ENCODE results near the gene ALDH1A1. TPM values are rescaled to one million over a fixed set of nuclear protein-coding genes. Genes with fewer than 3 reads are reported as not detected.

The ALDH1A1 gene
- total RNA-seq, 1 experiment from 2014 or later, result 1.9 TPM

DNA sequence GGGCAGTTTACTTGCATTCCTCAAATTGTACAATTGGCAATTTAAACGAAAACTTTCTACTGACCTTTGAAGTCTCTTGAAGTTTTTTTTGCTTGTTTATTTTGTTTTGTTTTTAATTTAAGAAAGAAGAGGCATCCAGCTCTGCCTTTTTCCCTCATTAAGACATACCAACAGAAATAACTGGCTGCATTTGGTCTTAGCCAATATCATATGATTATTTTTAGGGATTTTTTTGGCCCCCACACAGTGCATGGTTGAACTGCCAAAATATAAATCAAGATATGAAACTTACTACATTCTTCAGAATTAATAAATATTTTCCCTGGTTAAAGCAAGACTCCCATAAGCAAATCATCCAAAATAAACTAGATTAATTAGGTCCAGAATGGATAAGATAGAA, 79.4 kb downstream of the ALDH1A1 start (continued):
- TF ChIP-seq ZBTB21 (CRISPR knock-in tag; IDR thresholded peaks at IDR 0.05; ENCODE audit: borderline replicate concordance) (no peak), ETV6 (CRISPR knock-in tag; IDR thresholded peaks at IDR 0.05) (no peak), SMAD3 (CRISPR knock-in tag; IDR thresholded peaks at IDR 0.05; ENCODE audit: borderline replicate concordance) (no peak), JUN (CRISPR knock-in tag; IDR thresholded peaks at IDR 0.05) (no peak), ZNF671 (CRISPR knock-in tag; IDR thresholded peaks at IDR 0.05) (no peak), ZNF396 (CRISPR knock-in tag; IDR thresholded peaks at IDR 0.05; ENCODE audit: borderline replicate concordance) (no peak), NFYB (CRISPR knock-in tag; conservative IDR thresholded peaks at IDR 0.05; ENCODE audit: low read depth) (no peak)
- TF ChIP-seq, protein P1, sequence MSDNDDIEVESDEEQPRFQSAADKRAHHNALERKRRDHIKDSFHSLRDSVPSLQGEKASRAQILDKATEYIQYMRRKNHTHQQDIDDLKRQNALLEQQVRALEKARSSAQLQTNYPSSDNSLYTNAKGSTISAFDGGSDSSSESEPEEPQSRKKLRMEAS (CRISPR knock-in tag; IDR thresholded peaks at IDR 0.05), result no peak
- TF ChIP-seq, protein P2, sequence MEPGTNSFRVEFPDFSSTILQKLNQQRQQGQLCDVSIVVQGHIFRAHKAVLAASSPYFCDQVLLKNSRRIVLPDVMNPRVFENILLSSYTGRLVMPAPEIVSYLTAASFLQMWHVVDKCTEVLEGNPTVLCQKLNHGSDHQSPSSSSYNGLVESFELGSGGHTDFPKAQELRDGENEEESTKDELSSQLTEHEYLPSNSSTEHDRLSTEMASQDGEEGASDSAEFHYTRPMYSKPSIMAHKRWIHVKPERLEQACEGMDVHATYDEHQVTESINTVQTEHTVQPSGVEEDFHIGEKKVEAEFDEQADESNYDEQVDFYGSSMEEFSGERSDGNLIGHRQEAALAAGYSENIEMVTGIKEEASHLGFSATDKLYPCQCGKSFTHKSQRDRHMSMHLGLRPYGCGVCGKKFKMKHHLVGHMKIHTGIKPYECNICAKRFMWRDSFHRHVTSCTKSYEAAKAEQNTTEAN (CRISPR knock-in tag; IDR thresholded peaks at IDR 0.05), result no peak
- TF ChIP-seq, protein P3, sequence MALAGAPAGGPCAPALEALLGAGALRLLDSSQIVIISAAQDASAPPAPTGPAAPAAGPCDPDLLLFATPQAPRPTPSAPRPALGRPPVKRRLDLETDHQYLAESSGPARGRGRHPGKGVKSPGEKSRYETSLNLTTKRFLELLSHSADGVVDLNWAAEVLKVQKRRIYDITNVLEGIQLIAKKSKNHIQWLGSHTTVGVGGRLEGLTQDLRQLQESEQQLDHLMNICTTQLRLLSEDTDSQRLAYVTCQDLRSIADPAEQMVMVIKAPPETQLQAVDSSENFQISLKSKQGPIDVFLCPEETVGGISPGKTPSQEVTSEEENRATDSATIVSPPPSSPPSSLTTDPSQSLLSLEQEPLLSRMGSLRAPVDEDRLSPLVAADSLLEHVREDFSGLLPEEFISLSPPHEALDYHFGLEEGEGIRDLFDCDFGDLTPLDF (CRISPR knock-in tag; IDR thresholded peaks at IDR 0.05), result no peak
- TF ChIP-seq, protein P4, sequence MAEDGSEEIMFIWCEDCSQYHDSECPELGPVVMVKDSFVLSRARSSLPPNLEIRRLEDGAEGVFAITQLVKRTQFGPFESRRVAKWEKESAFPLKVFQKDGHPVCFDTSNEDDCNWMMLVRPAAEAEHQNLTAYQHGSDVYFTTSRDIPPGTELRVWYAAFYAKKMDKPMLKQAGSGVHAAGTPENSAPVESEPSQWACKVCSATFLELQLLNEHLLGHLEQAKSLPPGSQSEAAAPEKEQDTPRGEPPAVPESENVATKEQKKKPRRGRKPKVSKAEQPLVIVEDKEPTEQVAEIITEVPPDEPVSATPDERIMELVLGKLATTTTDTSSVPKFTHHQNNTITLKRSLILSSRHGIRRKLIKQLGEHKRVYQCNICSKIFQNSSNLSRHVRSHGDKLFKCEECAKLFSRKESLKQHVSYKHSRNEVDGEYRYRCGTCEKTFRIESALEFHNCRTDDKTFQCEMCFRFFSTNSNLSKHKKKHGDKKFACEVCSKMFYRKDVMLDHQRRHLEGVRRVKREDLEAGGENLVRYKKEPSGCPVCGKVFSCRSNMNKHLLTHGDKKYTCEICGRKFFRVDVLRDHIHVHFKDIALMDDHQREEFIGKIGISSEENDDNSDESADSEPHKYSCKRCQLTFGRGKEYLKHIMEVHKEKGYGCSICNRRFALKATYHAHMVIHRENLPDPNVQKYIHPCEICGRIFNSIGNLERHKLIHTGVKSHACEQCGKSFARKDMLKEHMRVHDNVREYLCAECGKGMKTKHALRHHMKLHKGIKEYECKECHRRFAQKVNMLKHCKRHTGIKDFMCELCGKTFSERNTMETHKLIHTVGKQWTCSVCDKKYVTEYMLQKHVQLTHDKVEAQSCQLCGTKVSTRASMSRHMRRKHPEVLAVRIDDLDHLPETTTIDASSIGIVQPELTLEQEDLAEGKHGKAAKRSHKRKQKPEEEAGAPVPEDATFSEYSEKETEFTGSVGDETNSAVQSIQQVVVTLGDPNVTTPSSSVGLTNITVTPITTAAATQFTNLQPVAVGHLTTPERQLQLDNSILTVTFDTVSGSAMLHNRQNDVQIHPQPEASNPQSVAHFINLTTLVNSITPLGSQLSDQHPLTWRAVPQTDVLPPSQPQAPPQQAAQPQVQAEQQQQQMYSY (CRISPR knock-in tag; IDR thresholded peaks at IDR 0.05), result no peak
- TF ChIP-seq, protein P5, sequence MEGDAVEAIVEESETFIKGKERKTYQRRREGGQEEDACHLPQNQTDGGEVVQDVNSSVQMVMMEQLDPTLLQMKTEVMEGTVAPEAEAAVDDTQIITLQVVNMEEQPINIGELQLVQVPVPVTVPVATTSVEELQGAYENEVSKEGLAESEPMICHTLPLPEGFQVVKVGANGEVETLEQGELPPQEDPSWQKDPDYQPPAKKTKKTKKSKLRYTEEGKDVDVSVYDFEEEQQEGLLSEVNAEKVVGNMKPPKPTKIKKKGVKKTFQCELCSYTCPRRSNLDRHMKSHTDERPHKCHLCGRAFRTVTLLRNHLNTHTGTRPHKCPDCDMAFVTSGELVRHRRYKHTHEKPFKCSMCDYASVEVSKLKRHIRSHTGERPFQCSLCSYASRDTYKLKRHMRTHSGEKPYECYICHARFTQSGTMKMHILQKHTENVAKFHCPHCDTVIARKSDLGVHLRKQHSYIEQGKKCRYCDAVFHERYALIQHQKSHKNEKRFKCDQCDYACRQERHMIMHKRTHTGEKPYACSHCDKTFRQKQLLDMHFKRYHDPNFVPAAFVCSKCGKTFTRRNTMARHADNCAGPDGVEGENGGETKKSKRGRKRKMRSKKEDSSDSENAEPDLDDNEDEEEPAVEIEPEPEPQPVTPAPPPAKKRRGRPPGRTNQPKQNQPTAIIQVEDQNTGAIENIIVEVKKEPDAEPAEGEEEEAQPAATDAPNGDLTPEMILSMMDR (IDR thresholded peaks at IDR 0.05), result no peak

DNA sequence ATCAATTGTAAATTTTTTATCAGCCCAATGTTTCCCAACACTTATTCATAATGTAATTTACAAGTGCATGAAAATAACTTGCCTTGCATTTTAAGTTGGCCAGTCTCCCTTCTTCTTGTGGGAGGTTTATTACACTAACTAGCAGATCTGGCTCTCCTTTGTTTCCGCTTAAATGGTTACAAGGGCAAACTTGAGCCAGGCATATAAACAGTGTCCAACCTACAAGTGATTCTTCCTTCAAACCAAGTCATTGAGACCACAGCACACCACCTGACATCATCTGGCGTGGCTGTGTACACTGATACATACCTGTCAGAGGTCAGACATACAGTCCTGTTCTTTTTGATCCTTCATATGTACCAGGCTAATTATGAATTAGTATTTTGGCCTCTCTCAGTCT, 80.1 kb downstream of the ALDH1A1 start:
- no peak overlapping the region for H3K4me3 Mint-ChIP-seq
- no peak overlapping the region for H3K27ac Mint-ChIP-seq
- no peak for ATAC-seq
- no peaks in the 10 kb centered on the region for H3K36me3 Mint-ChIP-seq
- H3K27me3 Mint-ChIP-seq (ENCODE audit: low read depth), result no peaks in the 10 kb centered on the region
- CTCF ChIA-PET, result interaction anchor here (0.6 to 3.1 kb wide), 6 partner anchors 11 to 207 kb away, joined by 3 to 18 read pairs (median 8); no protein-coding TSS in a partner anchor
- H3K4me1 Mint-ChIP-seq, result peaks cover 7% of the 10 kb centered on the region
- POLR2A ChIA-PET, result no interaction called here
- no peaks in the 10 kb centered on the region for H3K9me3 Mint-ChIP-seq
- TF ChIP-seq SOX15 (CRISPR knock-in tag; IDR thresholded peaks at IDR 0.05), result no peak
- TF ChIP-seq, protein P4 (CRISPR knock-in tag; IDR thresholded peaks at IDR 0.05), result no peak
- TF ChIP-seq PRRX2 (CRISPR knock-in tag; IDR thresholded peaks at IDR 0.05), result no peak
- DNase-seq (ENCODE audit: low spot score), result no peak
